GM12878 (cell line): ENCODE measurements around the gene COL13A1. TPM values are rescaled to one million over a fixed set of nuclear protein-coding genes. Genes with fewer than 3 reads are reported as not detected.

ENCODE experiments used
- ATAC-seq: fragments of 200-7000 bp; cut with Tn5 transposase; 3 replicates; pipeline ENCODE4 v1.9.1; 2020; ENCODE audit warnings: mild to moderate bottlenecking, moderate library complexity
- BruUV-seq: library from RNA; stranded (reverse); fragments of 400-500 nt; replicated peaks from 2 replicates; lab custom pipeline; 2021; lab: Mats Ljungman, UMichigan
- CTCF ChIA-PET: fragments of 300-600 bp; sonication (Branson Sonifier 250); formaldehyde crosslinking; extraction: SDS; loops from one replicate; lab custom pipeline; 2021; ENCODE audit warnings: inconsistent platforms; lab: Yijun Ruan, JAX
- POLR2A ChIA-PET: fragments of 350-600 bp; formaldehyde crosslinking; extraction: SDS; loops from one replicate; lab custom pipeline; 2021; ENCODE audit warnings: inconsistent platforms; lab: Charles Lee
- RAD21 ChIA-PET: fragments of 300-600 bp; sonication (Branson Sonifier 250); formaldehyde crosslinking; loops from one replicate; lab custom pipeline; 2023; ENCODE audit warnings: antibody characterized with exemption; ENCODE audit not compliant: unreplicated experiment; lab: Charles Lee
- SMC1A ChIA-PET: fragments of 300-600 bp; sonication (Branson Sonifier 250); formaldehyde crosslinking; loops from one replicate; lab custom pipeline; 2023; ENCODE audit not compliant: unreplicated experiment, uncharacterized antibody; lab: Charles Lee
- DNase-seq: peaks from one replicate; pipeline ENCODE4 v3.0.0-alpha.2; 2011; ENCODE audit warnings: low read depth, low spot score
- FAIRE-seq: peaks from 3 replicates; lab custom pipeline; 2011; peaks lifted over from hg19 to GRCh38; lab: Jason Lieb, UNC
- H2AFZ ChIP-seq: 2 replicates; pipeline ENCODE4 v1.6.0; 2011; ENCODE audit warnings: low read depth, low read length, control low read depth; ENCODE audit not compliant: control insufficient read depth
- H3K27ac ChIP-seq: 2 replicates; pipeline ENCODE4 v1.5.1; 2011; ENCODE audit warnings: control low read depth; ENCODE audit not compliant: control insufficient read depth, insufficient read depth
- H3K27me3 ChIP-seq, 2 experiments: replicated peaks in 1 of 2; 2 replicates each; pipeline versions ENCODE4 v1.6.0 to v1.6.1; 2011; ENCODE audit warnings: low read length in 1 of 2; ENCODE audit not compliant: control insufficient read depth in 2 of 2, insufficient read depth in 2 of 2
- H3K36me3 ChIP-seq, 2 experiments: 2 replicates each; pipeline ENCODE4 v1.5.1; 2011; ENCODE audit warnings: low read length in 1 of 2; ENCODE audit not compliant: control insufficient read depth in 2 of 2, insufficient read depth in 2 of 2
- H3K4me1 ChIP-seq: 2 replicates; pipeline ENCODE4 v1.6.1; 2011; ENCODE audit warnings: mild to moderate bottlenecking, low read length, moderate library complexity, mixed read lengths; ENCODE audit not compliant: control insufficient read depth, insufficient read depth
- H3K4me2 ChIP-seq: 2 replicates; pipeline ENCODE4 v1.6.0; 2011; ENCODE audit warnings: control low read depth; ENCODE audit not compliant: control insufficient read depth, insufficient read depth
- H3K4me3 ChIP-seq: fragments of 200-600 bp; sonication (generic); 2 replicates; pipeline ENCODE4 v1.5.1; 2016
- H3K79me2 ChIP-seq: 2 replicates; pipeline ENCODE4 v1.6.0; 2011; ENCODE audit warnings: low read length; ENCODE audit not compliant: control insufficient read depth, insufficient read depth
- H3K9ac ChIP-seq: 2 replicates; pipeline ENCODE4 v1.8.0; 2011; ENCODE audit warnings: low read length, control low read depth, mixed read lengths; ENCODE audit not compliant: control insufficient read depth, insufficient read depth
- H3K9me3 ChIP-seq: replicated peaks from 3 replicates; pipeline ENCODE4 v1.5.1; 2011; ENCODE audit warnings: mild to moderate bottlenecking, low read length; ENCODE audit not compliant: control insufficient read depth, insufficient read depth
- H4K20me1 ChIP-seq: 2 replicates; pipeline ENCODE4 v1.6.0; 2011; ENCODE audit not compliant: control insufficient read depth, insufficient read depth
- ASH2L ChIP-seq: fragments of 300-600, 200-600 bp; sonication (generic); IDR thresholded peaks from 2 replicates; pipeline ENCODE4 v1.6.1; 2017; ENCODE audit warnings: low read depth, mild to moderate bottlenecking, borderline replicate concordance
- CREM ChIP-seq: IDR thresholded peaks from 2 replicates; pipeline ENCODE4 v1.6.1; 2014; ENCODE audit warnings: antibody characterized with exemption, low read depth
- E2F8 ChIP-seq: fragments of 450-650 bp; IDR thresholded peaks from 2 replicates; pipeline ENCODE4 v1.6.1; 2018; ENCODE audit warnings: mild to moderate bottlenecking, low read depth, moderate library complexity; ENCODE audit not compliant: partially characterized antibody
- EGR1 ChIP-seq, 2 experiments: IDR thresholded peaks; 1 replicate in 1 of 2; 2 replicates in 1 of 2; pipeline ENCODE4 v1.6.1; 2011 to 2012; ENCODE audit warnings: low read depth in 2 of 2, low read length in 2 of 2, borderline replicate concordance in 1 of 2, mild to moderate bottlenecking in 1 of 2, moderate library complexity in 1 of 2
- FOXM1 ChIP-seq: IDR thresholded peaks from 2 replicates; pipeline ENCODE4 v1.6.1; 2012; ENCODE audit warnings: low read depth, mild to moderate bottlenecking, inconsistent platforms, low read length, moderate library complexity
- KAT2A ChIP-seq: conservative IDR thresholded peaks from 2 replicates; pipeline ENCODE4 v1.6.1; 2011; ENCODE audit warnings: low read depth, low read length; ENCODE audit not compliant: control insufficient read depth
- LARP7 ChIP-seq: fragments of 450-650 bp; IDR thresholded peaks from 2 replicates; pipeline ENCODE4 v1.6.1; 2017; ENCODE audit warnings: mild to moderate bottlenecking
- MTA3 ChIP-seq: IDR thresholded peaks from 2 replicates; pipeline ENCODE4 v1.6.1; 2012; ENCODE audit warnings: low read length, inconsistent platforms, borderline replicate concordance
- NKRF ChIP-seq: fragments of 450-650 bp; conservative IDR thresholded peaks from 2 replicates; pipeline ENCODE4 v1.6.1; 2017; ENCODE audit warnings: mild to moderate bottlenecking, moderate library complexity
- NR2C2 ChIP-seq: IDR thresholded peaks from 2 replicates; pipeline ENCODE4 v1.6.1; 2011; ENCODE audit warnings: borderline replicate concordance, low read depth; ENCODE audit not compliant: control insufficient read depth, insufficient read length
- POU2F2 ChIP-seq: IDR thresholded peaks from 3 replicates; pipeline ENCODE4 v1.6.1; 2011; ENCODE audit warnings: low read depth, mild to moderate bottlenecking, low read length, borderline replicate concordance
- RB1 ChIP-seq: fragments of 450-650 bp; formaldehyde crosslinking; IDR thresholded peaks from 2 replicates; pipeline ENCODE4 v1.6.1; 2017; ENCODE audit warnings: mild to moderate bottlenecking, borderline replicate concordance
- TARDBP ChIP-seq: IDR thresholded peaks from 2 replicates; pipeline ENCODE4 v1.6.1; 2016; ENCODE audit warnings: borderline replicate concordance
- ZBTB4 ChIP-seq: fragments of 450-650 bp; formaldehyde crosslinking; IDR thresholded peaks from 2 replicates; pipeline ENCODE4 v1.4.0; 2022; ENCODE audit warnings: mild to moderate bottlenecking, moderate library complexity
- ZNF384 ChIP-seq: IDR thresholded peaks from 2 replicates; pipeline ENCODE4 v1.6.1; 2012; ENCODE audit warnings: low read depth, mild to moderate bottlenecking, low read length, improper control_type of control experiment, borderline replicate concordance
- ZNF622 ChIP-seq: fragments of 450-650 bp; IDR thresholded peaks from 2 replicates; pipeline ENCODE4 v1.6.1; 2017; ENCODE audit warnings: mild to moderate bottlenecking, inconsistent platforms
- WGBS: methylation state at CpG from one replicate; pipeline ENCODE4 v1.1.6; 2016; ENCODE audit warnings: low lambda C conversion rate; ENCODE audit not compliant: insufficient replicate concordance, insufficient coverage; ENCODE audit errors: missing lambda C conversion rate; 5-methylcytosine and 5-hydroxymethylcytosine counted together
- in situ Hi-C: fragments of 300-500 bp; cut with MboI; formaldehyde crosslinking; loops from 9 replicates; pipeline ENCODE4 v1.14.3; 2018; ENCODE audit warnings: mixed read lengths
- intact Hi-C: fragments of 100-400 bp; cut with micrococcal nuclease; formaldehyde crosslinking; loops from one replicate; pipeline ENCODE4 v1.14.2; 2022; ENCODE audit not compliant: unreplicated experiment
- polyA plus RNA-seq, 11 experiments: library from polyadenylated mRNA; depleted of rRNA in 4 of 11; unstranded in 6 of 11; stranded (reverse) in 5 of 11; fragments of >200 nt; fragmentation: Nextera tagmentation in 4 of 11; fragmentation: Illumina TruSeq in 1 of 11; extraction: Ambion mirVana in 4 of 11; extraction: Trizol in 1 of 11; gene quantifications; 1 replicate in 1 of 11; 2 replicates in 10 of 11; pipeline versions ENCODE4 v1.2.1 to v1.2.3, GENCODE V29; 2011 to 2016; ENCODE audit warnings: inconsistent platforms in 2 of 11, missing spikeins in 2 of 11, low read depth in 1 of 11
- total RNA-seq, 4 experiments: library from RNA; depleted of rRNA in 3 of 4; stranded (reverse); fragments of >200 nt in 3 of 4; fragmentation: Illumina TruSeq in 1 of 4; extraction: Trizol in 1 of 4; gene quantifications; 2 replicates each; pipeline versions ENCODE4 v1.2.1 to v1.2.3, GENCODE V29; 2013 to 2021

The COL13A1 gene
- total and polyA plus RNA-seq, 10 of the 15 experiments (the other 5 are each of a cell fraction or from before 2014, with no cell fraction given): 0.03 to 0.15 (median 0.05) TPM; not detected in 7

- no peak overlapping the region for H3K27ac ChIP-seq
- DNase-seq: no peak
- CTCF ChIA-PET: interaction anchor here (1.3 kb wide), 1 partner anchor 13 kb away, joined by 6 read pairs; no protein-coding TSS in a partner anchor
- BruUV-seq: no TSS peak
- H3K4me2 ChIP-seq: no peak overlapping the region
- no peak overlapping the region for H2AFZ ChIP-seq
- SMC1A ChIA-PET: interaction anchor here (0.6 kb wide), 1 partner anchor 13 kb away, joined by 3 read pairs; no protein-coding TSS in a partner anchor
- RAD21 ChIA-PET: no interaction called here
- no peak for TF ChIP-seq E2F8
- no peak for TF ChIP-seq LARP7
- no peak for TF ChIP-seq ZNF384
- TF ChIP-seq POU2F2: no peak
- no peak for TF ChIP-seq TARDBP
- no peak for TF ChIP-seq MTA3
- TF ChIP-seq ZNF622: no peak
- no peak for TF ChIP-seq CREM
- TF ChIP-seq NR2C2: no peak
- no peak for TF ChIP-seq ASH2L
- no peak for TF ChIP-seq EGR1 (IDR thresholded peaks at IDR 0.05; ENCODE audit: borderline replicate concordance in 1 of 2, low read depth in 2 of 2, low read length in 2 of 2)
- TF ChIP-seq NKRF: no peak
- no peak for TF ChIP-seq RB1
- TF ChIP-seq ZBTB4: no peak
- TF ChIP-seq FOXM1: no peak
- TF ChIP-seq KAT2A: no peak
- no peak for ATAC-seq
- POLR2A ChIA-PET: no interaction called here
- WGBS: 8% methylated on average over 3 of the region's 3 CpGs
- H3K79me2 ChIP-seq: no peaks in the 10 kb centered on the region
- no peak overlapping the region for H3K9ac ChIP-seq
- no peaks in the 10 kb centered on the region for H3K4me1 ChIP-seq
- no peaks in the 10 kb centered on the region for H4K20me1 ChIP-seq
- peaks cover 3 to 5% of the 10 kb centered on the region in 2 experiments; a peak in 2 of 4 replicates for H3K27me3 ChIP-seq
- H3K36me3 ChIP-seq: no peaks in the 10 kb centered on the region
- no peak overlapping the region for H3K4me3 ChIP-seq
- FAIRE-seq: no peak
- H3K9me3 ChIP-seq: no peaks in the 10 kb centered on the region; the same call in 2 of the 3 replicates
- in situ Hi-C loops (no loop called here), intact Hi-C loops (no loop called here)
Observed at GRCh38 chr10:69972981-69973397, 171.3 kb downstream of the COL13A1 start.
